Ishikawa (cell line): ENCODE results near the gene BPTF.

ENCODE experiments used
- CEBPB ChIP-seq: IDR thresholded peaks from 2 replicates; pipeline ENCODE4 v1.6.1; 2012
- CREB1 ChIP-seq: IDR thresholded peaks from 2 replicates; pipeline ENCODE4 v1.6.1; 2012; ENCODE audit warnings: low read depth
- EGR1 ChIP-seq: IDR thresholded peaks from 2 replicates; pipeline ENCODE4 v1.6.1; 2012
- EP300 ChIP-seq: IDR thresholded peaks from 2 replicates; pipeline ENCODE4 v1.6.1; 2012; ENCODE audit warnings: borderline replicate concordance
- FOXM1 ChIP-seq: IDR thresholded peaks from 2 replicates; pipeline ENCODE4 v1.6.1; 2012; ENCODE audit warnings: low read depth, borderline replicate concordance
- MAX ChIP-seq: IDR thresholded peaks from 2 replicates; pipeline ENCODE4 v1.6.1; 2012
- NFIC ChIP-seq: IDR thresholded peaks from 2 replicates; pipeline ENCODE4 v1.6.1; 2012
- RAD21 ChIP-seq: IDR thresholded peaks from 2 replicates; pipeline ENCODE4 v1.6.1; 2012; ENCODE audit warnings: low read depth
- REST ChIP-seq: IDR thresholded peaks from 2 replicates; pipeline ENCODE4 v1.6.1; 2012; ENCODE audit warnings: low read depth, mild to moderate bottlenecking
- TAF1 ChIP-seq: IDR thresholded peaks from 2 replicates; pipeline ENCODE4 v1.6.1; 2012; ENCODE audit warnings: low read depth, mild to moderate bottlenecking
- TCF12 ChIP-seq: IDR thresholded peaks from 2 replicates; pipeline ENCODE4 v1.6.1; 2012; ENCODE audit warnings: low read depth
- TEAD4 ChIP-seq: IDR thresholded peaks from 2 replicates; pipeline ENCODE4 v1.6.1; 2012
- USF1 ChIP-seq: IDR thresholded peaks from 2 replicates; pipeline ENCODE4 v1.6.1; 2012
- YY1 ChIP-seq: IDR thresholded peaks from 2 replicates; pipeline ENCODE4 v1.6.1; 2012; ENCODE audit warnings: low read depth
- ZBTB7A ChIP-seq: IDR thresholded peaks from 2 replicates; pipeline ENCODE4 v1.6.1; 2012; ENCODE audit warnings: low read depth

BPTF gene

GRCh38 chr17:67922503-67922902 is 97.2 kb downstream of the BPTF start:
- TF ChIP-seq MAX: no peak

- TF ChIP-seq TEAD4 (no peak), MAX (no peak), FOXM1 (no peak), EP300 (no peak), ZBTB7A (no peak), TCF12 (no peak), YY1 (no peak), RAD21 (no peak), CEBPB (no peak), NFIC (no peak), USF1 (no peak), EGR1 (no peak), TAF1 (no peak), REST (no peak), CREB1 (no peak)
Observed at GRCh38 chr17:67931227-67931626, 105.9 kb downstream of the BPTF start.

- TF ChIP-seq MAX (no peak), CREB1 (no peak), RAD21 (peak; percentile 10; the same call in 1 of the 2 replicates)
Observed at GRCh38 chr17:67942810-67943209, 117.5 kb downstream of the BPTF start.

GRCh38 chr17:67944035-67944434 is 118.7 kb downstream of the BPTF start:
- no peak for TF ChIP-seq ZBTB7A
- no peak for TF ChIP-seq TCF12
- no peak for TF ChIP-seq EGR1
- TF ChIP-seq TAF1: no peak
- TF ChIP-seq EP300: no peak
- TF ChIP-seq USF1: no peak
- no peak for TF ChIP-seq CEBPB
- no peak for TF ChIP-seq YY1
- no peak for TF ChIP-seq NFIC
- no peak for TF ChIP-seq CREB1
- TF ChIP-seq MAX: no peak

- TF ChIP-seq MAX (no peak), TEAD4 (no peak), TCF12 (no peak), CREB1 (no peak), YY1 (no peak), CEBPB (no peak), RAD21 (no peak), USF1 (no peak), REST (no peak), TAF1 (no peak), EGR1 (no peak), FOXM1 (no peak), EP300 (no peak), ZBTB7A (no peak), NFIC (no peak)
Observed at GRCh38 chr17:67946513-67946912, 121.2 kb downstream of the BPTF start.
